VCaP (cell line): ENCODE results near the gene OR1J1.

Source experiments
- H3K27ac ChIP-seq: fragments of 450-650 bp; 2 replicates; pipeline ENCODE4 v1.5.1; 2017
- TF ChIP-seq, protein P1 (sequence below): fragments of 450-650 bp; conservative IDR thresholded peaks from 2 replicates; pipeline ENCODE4 v1.5.1; 2017; ENCODE audit warnings: mild to moderate bottlenecking, moderate library complexity

OR1J1 gene

DNA sequence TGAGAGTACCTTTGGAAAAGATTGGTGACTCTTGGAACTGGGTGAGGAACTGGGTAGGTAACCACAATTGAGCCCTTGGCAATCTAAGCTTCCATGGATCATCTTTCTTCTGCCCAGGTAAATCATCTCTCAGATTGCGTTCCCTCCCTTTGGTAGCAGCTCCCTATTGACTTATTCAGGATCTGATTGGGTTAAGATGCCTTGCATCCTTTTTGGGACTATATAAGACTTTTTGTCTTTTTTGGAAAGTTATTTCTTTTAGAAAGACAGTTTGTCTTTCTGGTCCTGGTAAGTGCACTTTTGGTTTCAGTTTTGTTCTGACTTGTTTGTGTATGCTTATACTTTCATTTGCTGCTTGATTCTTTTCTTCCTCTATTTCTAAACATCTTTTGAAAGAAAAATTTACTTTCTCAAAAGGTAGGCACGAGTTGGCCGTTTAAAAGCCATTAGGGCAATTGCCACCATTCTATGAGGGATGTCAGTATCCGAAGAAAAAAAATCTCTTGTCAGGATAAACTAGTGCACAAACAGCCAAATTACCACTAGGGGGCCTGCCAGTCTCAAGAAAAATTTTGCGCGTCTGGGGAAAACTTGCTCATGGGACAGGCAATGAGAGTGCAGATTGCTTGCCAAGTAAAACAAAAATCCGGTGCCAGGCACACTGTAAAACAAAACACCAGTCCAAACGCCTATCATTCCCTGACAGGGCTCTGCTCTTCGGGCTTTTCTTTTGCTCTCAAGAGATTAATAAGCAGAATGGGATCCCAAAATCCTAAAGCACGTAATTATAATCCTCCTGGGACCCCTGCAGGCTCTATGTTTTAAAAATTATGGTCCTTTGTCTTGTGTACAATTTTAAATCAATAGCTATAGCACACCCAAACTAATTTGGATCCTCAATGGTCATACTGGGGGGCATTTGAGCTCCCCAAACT is 12.8 kb downstream of the OR1J1 start:
- peak overlapping the region; percentile 81 for H3K27ac ChIP-seq
- TF ChIP-seq, protein P1, sequence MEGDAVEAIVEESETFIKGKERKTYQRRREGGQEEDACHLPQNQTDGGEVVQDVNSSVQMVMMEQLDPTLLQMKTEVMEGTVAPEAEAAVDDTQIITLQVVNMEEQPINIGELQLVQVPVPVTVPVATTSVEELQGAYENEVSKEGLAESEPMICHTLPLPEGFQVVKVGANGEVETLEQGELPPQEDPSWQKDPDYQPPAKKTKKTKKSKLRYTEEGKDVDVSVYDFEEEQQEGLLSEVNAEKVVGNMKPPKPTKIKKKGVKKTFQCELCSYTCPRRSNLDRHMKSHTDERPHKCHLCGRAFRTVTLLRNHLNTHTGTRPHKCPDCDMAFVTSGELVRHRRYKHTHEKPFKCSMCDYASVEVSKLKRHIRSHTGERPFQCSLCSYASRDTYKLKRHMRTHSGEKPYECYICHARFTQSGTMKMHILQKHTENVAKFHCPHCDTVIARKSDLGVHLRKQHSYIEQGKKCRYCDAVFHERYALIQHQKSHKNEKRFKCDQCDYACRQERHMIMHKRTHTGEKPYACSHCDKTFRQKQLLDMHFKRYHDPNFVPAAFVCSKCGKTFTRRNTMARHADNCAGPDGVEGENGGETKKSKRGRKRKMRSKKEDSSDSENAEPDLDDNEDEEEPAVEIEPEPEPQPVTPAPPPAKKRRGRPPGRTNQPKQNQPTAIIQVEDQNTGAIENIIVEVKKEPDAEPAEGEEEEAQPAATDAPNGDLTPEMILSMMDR: peak; percentile 91

DNA sequence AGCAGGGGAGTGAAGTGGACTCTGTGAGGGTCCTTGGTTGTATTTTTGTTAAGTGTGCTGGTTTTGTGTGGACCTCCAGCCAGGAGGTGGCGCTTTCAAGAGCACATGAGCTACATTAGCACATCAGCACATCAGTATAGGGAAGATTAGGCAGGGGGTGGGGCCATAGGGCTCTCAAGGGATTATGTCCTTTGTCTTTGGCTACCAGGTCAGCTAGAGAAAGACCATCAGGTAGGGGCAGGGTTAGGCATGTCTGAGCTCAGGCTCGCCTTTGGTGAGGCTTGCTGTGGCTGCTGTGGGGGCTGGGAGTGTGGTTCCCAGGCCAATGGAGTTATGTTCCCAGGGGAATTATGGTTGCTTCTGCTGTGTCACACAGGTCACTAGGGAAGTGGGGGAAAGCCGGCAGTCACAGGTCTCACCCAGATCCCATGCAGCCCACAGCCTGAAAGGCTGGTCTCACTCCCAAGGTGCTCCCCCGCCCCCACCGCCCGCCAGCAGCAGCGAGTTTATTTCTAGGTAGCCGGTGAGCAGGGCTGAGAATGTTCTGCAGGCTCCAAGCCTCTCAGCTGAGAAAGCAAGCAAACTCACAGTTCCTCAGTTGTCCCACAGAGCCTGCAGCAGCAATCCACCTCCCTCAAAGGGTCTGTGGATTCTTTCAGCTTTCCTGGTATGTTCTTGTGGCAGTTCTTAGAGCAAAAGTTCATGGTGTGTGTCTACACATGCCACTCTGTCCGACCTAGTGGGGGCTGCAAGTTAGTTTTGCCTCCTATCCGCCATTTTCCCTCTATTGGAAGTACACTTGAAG is 13.7 kb downstream of the OR1J1 start:
- TF ChIP-seq, protein P1: peak; percentile 93
- H3K27ac ChIP-seq: peak overlapping the region; percentile 81

DNA sequence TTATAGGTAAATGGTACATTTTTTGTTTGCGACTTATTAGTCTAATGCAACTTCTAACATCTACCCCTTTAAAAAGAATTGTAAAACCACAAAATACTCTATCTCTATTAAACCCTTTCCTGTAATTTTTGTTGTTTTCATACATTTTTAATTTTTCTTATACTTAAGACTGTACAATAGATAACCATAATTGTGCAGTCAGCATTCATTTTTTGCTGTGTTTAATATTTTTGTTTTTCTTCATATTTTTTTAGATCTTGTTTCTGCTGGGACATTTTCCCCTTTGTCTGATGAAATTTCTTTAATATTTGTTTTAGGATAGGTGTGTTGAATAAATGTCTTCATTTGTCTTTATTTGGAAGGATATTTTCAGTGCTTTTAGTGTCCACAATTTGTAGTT is 19.9 kb downstream of the OR1J1 start:
- TF ChIP-seq, protein P1: no peak
- no peak overlapping the region for H3K27ac ChIP-seq

DNA sequence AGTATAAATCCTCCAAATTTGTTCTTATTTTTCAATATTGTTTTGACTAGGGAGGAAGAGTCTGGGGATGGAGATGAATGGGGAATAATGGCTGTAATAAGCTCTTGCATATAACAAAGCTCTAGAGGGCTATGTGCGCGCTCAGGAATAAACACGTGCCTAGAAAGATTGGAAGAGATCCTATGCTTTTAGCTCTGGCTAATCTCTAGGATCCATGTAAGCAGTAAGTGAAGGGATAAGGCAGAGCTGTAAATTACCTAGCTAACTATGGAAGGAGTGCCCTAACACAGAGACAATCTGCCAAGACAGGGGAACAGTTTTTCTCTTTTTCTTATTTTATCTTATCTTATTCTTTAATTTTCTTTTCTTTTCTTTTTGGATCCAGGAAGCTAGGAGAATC is 21.6 kb downstream of the OR1J1 start:
- TF ChIP-seq, protein P1: no peak
- no peak overlapping the region for H3K27ac ChIP-seq

DNA sequence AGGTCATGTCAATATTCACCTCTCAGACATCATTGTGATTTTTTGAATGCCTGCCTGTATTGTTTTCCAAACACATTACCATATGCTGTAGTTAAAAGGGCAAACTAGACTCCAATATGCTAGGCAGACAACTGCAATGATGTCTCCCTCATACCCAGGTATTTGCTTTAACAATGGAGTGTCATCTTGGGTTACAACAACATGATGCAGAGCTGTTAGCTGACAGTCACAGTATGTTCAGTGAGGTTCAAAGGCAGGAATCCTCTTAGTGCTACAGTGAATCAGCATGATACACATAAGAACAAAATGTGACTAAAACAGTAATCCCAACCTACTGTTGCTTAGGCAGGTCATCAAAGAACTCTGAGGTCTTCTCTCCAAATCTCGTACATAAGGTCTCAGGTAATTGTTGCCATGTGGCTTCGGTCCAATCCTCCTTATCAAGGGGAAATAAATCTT is 24.0 kb downstream of the OR1J1 start:
- TF ChIP-seq, protein P1: no peak
- H3K27ac ChIP-seq: no peak overlapping the region

DNA sequence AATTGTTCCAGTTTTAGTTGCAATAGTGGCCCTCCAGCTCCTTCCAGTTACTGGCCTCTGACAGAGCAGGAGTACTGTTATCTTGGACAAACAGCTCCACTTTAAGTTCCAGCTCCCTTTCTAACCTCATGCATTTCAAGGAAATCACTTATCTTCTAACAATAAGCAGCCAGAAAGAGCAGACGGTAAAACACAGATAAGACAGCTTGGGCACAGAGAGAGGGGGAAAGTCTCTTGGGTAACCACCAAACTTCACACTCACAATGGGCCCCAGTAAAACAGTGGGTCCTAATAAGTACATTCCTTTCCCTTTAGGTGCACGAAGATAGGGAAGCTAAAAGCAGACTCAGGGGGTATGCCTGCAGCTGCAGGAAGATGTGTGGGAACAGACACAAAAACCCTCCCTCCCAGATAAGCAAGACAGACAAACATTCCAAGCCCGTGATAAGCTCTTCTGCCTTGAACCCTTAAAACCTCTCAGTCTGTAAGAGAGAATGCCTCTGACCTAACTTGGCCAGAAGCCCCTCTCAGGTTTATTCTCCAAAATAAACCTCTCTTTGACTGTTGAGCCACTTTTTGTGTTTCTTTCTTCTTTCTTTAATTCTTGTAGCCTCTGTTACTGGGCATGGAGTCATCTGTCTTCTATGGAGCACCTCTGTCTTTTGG is 30.8 kb downstream of the OR1J1 start:
- TF ChIP-seq, protein P1: no peak
- H3K27ac ChIP-seq: no peak overlapping the region
